22Rv1 (cell line): ENCODE results near the gene PHGDH.
"Not testable (repeated sequence)": the region's sequence is repeated elsewhere in the genome, so short reads cannot be mapped to it uniquely, and the experiment has no call there.

Experiments used
- H3K27ac ChIP-seq: fragments of 450-650 bp; 2 replicates; pipeline ENCODE4 v1.5.1; 2017
- CTCF ChIP-seq: fragments of 450-650 bp; IDR thresholded peaks from 2 replicates; pipeline ENCODE4 v1.5.1; 2017; ENCODE audit warnings: mild to moderate bottlenecking
- ZFX ChIP-seq: fragments of 450-650 bp; IDR thresholded peaks from 2 replicates; pipeline ENCODE4 v1.6.1; 2017; ENCODE audit warnings: antibody characterized with exemption, borderline replicate concordance

PHGDH gene

GRCh38 chr1:119697598-119697997 lies 14.1 kb upstream of the PHGDH start:
- TF ChIP-seq ZFX: no peak
- TF ChIP-seq CTCF: no peak
- H3K27ac ChIP-seq: peak overlapping the region; percentile 41; the same call in 1 of the 2 replicates

- H3K27ac ChIP-seq: no peak overlapping the region
Measured at GRCh38 chr1:119700326-119700725, 11.4 kb upstream of the PHGDH start.

GRCh38 chr1:119701659-119702058 lies 10.1 kb upstream of the PHGDH start:
- TF ChIP-seq ZFX (no peak), CTCF (no peak)
- no peak overlapping the region for H3K27ac ChIP-seq

More at GRCh38 chr1:119700326-119700725, 11.4 kb upstream of the PHGDH start:
- TF ChIP-seq ZFX: no peak
- no peak for TF ChIP-seq CTCF

GRCh38 chr1:119702384-119702783 lies 9.3 kb upstream of the PHGDH start:
- no peak for TF ChIP-seq CTCF
- no peak for TF ChIP-seq ZFX
- H3K27ac ChIP-seq: no peak overlapping the region

- no peak for TF ChIP-seq ZFX
- H3K27ac ChIP-seq: no peak overlapping the region
Measured at GRCh38 chr1:119703666-119704450, 7.9 kb upstream of the PHGDH start.

- H3K27ac ChIP-seq: not testable (repeated sequence)
Measured at GRCh38 chr1:119706599-119706998, 5.1 kb upstream of the PHGDH start.

- H3K27ac ChIP-seq: peak overlapping the region; percentile 83
Measured at GRCh38 chr1:119711356-119711803, 354 bp upstream of the PHGDH start.

- no peak for TF ChIP-seq CTCF
- no peak for TF ChIP-seq ZFX
- peak overlapping the region; percentile 83 for H3K27ac ChIP-seq
Measured at GRCh38 chr1:119712342-119713038, 756 bp downstream of the PHGDH start.
